Smooth muscle cell (in vitro differentiated cells): ENCODE measurements around the gene MEP1A. TPM values are rescaled to one million over a fixed set of nuclear protein-coding genes. Genes with fewer than 3 reads are reported as not detected.

ENCODE experiments used
- DNase-seq: peaks from one replicate; lab custom pipeline; 2025; ENCODE audit not compliant: unreplicated experiment; lab: John Stamatoyannopoulos, UW
- H2AFZ ChIP-seq: fragments of 200-600 bp; sonication (generic); 2 replicates; pipeline ENCODE4 v1.6.0; 2016; ENCODE audit warnings: antibody characterized with exemption, low read depth, mild to moderate bottlenecking
- H3F3A ChIP-seq: fragments of 200-600 bp; sonication (generic); 2 replicates; pipeline ENCODE4 v1.6.0; 2017; ENCODE audit warnings: antibody characterized with exemption, low read depth
- H3K27ac ChIP-seq: fragments of 200-600 bp; sonication (generic); 2 replicates; pipeline ENCODE4 v1.5.1; 2016; ENCODE audit warnings: low read depth, mild to moderate bottlenecking
- H3K27me3 ChIP-seq: fragments of 200-600 bp; sonication (generic); 2 replicates; pipeline ENCODE4 v1.6.1; 2016; ENCODE audit warnings: low read depth, mild to moderate bottlenecking
- H3K36me3 ChIP-seq: fragments of 200-600 bp; sonication (generic); 2 replicates; pipeline ENCODE4 v1.5.1; 2016; ENCODE audit warnings: low read depth
- H3K4me1 ChIP-seq: fragments of 200-600 bp; sonication (generic); 2 replicates; pipeline ENCODE4 v1.5.1; 2016; ENCODE audit warnings: low read depth
- H3K4me2 ChIP-seq: fragments of 200-600 bp; sonication (generic); 2 replicates; pipeline ENCODE4 v1.6.0; 2016; ENCODE audit warnings: mild to moderate bottlenecking
- H3K4me3 ChIP-seq: fragments of 200-600 bp; sonication (generic); 2 replicates; pipeline ENCODE4 v1.5.1; 2016; ENCODE audit warnings: mild to moderate bottlenecking
- H3K79me2 ChIP-seq: fragments of 200-600 bp; sonication (generic); 2 replicates; pipeline ENCODE4 v1.6.0; 2016; ENCODE audit warnings: low read depth, mild to moderate bottlenecking
- H3K9ac ChIP-seq: fragments of 200-600 bp; sonication (generic); 2 replicates; pipeline ENCODE4 v1.6.0; 2016; ENCODE audit warnings: low read depth
- H3K9me3 ChIP-seq: fragments of 200-600 bp; sonication (generic); replicated peaks from 2 replicates; pipeline ENCODE4 v1.5.1; 2016; ENCODE audit warnings: low read depth
- H4K20me1 ChIP-seq: fragments of 200-600 bp; sonication (generic); 2 replicates; pipeline ENCODE4 v1.6.0; 2016; ENCODE audit warnings: low read depth
- CTCF ChIP-seq: fragments of 200-600 bp; sonication (generic); IDR thresholded peaks from 2 replicates; pipeline ENCODE4 v1.5.1; 2017; ENCODE audit warnings: borderline replicate concordance, mild to moderate bottlenecking, antibody characterized with exemption; ENCODE audit not compliant: insufficient read depth, poor library complexity, severe bottlenecking
- WGBS: methylation state at CpG from one replicate; pipeline ENCODE4 v1.1.7; 2016; ENCODE audit warnings: low lambda C conversion rate; 5-methylcytosine and 5-hydroxymethylcytosine counted together
- polyA plus RNA-seq: library from polyadenylated mRNA; unstranded; fragments of >200 nt; fragmentation: Nextera tagmentation; extraction: Ambion mirVana; gene quantifications from 2 replicates; pipeline ENCODE4 v1.2.1, GENCODE V29; 2016
- total RNA-seq: library from RNA; depleted of rRNA; stranded (reverse); fragments of >200 nt; gene quantifications from 2 replicates; pipeline ENCODE4 v1.2.3, GENCODE V29; 2014

Gene MEP1A
- total and polyA plus RNA-seq, 2 experiments from 2014 or later = not detected

DNA sequence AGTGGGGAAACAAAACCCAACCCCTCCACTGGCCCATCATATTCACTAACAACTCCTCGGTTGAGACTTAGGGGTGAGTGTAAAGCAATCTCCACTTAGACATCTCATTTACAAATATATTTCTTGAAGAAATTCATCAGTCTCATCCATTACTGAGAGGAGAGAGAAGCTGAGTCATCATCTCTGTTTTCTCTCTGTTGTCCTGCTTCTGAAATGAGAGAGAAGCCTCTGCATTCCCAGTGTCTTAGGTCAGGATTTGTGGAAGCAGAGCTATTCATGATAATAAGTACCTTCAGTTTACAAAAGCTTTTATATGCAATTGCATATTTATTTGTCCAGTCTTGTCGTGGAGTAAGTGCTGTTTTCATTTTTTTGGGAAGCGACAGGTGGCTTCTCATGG, 879 bp downstream of the MEP1A start:
- Histone ChIP-seq H3K27ac (no peak overlapping the region), H3F3A (no peaks in the 10 kb centered on the region), H3K27me3 (no peaks in the 10 kb centered on the region), H3K4me2 (no peak overlapping the region), H3K4me3 (peak overlapping the region; percentile 39), H3K9ac (no peak overlapping the region), H2AFZ (no peak overlapping the region), H3K36me3 (no peaks in the 10 kb centered on the region), H3K4me1 (no peaks in the 10 kb centered on the region), H4K20me1 (no peaks in the 10 kb centered on the region), H3K9me3 (no peaks in the 10 kb centered on the region), H3K79me2 (no peaks in the 10 kb centered on the region)
- no peak for TF ChIP-seq CTCF
- WGBS = 64% methylated on average over 3 of the region's 3 CpGs
- DNase-seq = no peak

DNA sequence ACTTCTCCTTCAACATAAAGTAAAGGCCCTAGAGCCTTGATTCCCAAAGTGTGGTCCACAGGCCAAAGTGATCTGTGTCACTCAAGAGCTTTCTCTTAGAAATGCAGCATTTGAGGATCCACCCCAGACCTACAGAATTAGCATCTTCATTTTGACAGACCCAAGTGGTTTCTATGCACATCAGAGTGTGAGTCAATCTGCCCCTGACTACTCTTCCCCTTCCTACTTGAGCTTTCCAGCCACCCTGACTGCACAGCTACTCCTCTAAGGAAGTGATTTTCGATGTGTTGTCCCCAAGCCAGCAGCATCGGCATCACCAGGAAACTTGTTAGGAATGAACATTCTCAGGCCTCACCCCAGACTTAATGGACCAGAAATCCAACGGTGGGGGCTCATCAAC, 2.6 kb downstream of the MEP1A start:
- WGBS = 95% methylated on average over 3 of the region's 3 CpGs
- H3K4me2 ChIP-seq = no peak overlapping the region
- no peak for DNase-seq

DNA sequence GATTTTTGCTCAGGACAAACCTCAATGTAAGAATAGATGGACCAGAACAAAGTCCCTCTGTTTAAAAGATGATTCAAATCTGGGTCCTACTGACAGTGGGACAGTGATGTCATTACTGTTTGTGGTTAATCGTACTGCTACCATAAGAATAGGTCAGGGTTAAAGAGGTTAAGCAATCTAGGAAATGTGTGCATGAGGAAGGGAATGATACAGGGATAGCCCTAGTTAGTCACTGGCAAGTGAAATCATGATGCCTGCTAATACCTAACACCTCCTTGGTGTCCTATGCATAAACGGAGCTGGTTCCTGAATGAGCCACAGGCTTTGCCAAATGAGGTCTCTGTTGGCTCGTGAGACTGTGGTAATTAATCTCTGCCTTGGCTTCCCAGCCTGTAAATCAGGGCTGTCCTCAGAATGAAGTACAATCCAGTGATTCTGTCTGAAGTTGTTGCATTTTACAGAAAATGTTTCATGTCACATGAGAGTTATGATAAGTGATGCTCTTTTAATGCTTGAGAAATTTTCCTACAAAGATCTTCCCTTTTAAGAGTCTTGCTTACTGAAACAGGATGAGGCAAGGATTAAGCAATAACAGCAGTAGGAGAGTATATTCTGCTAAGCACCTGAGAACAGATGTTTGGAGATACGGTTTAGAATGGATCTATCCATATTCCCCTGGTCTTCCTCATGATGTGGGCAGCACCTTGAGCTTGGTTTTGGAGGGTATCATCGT, 3.8 kb downstream of the MEP1A start:
- Histone ChIP-seq H3K4me3 (no peak overlapping the region), H3K27ac (no peak overlapping the region), H3K4me2 (no peak overlapping the region), H2AFZ (no peak overlapping the region), H3K36me3 (no peaks in the 10 kb centered on the region), H3K79me2 (no peaks in the 10 kb centered on the region), H3F3A (no peaks in the 10 kb centered on the region), H3K4me1 (no peaks in the 10 kb centered on the region), H3K9ac (no peak overlapping the region), H3K27me3 (no peaks in the 10 kb centered on the region), H3K9me3 (no peaks in the 10 kb centered on the region), H4K20me1 (no peaks in the 10 kb centered on the region)
- DNase-seq = no peak
- TF ChIP-seq CTCF = no peak
- 76% methylated on average over 5 of the region's 5 CpGs for WGBS

More for the DNA sequence above, 2.6 kb downstream of the MEP1A start:
- no peak overlapping the region for H3K4me3 ChIP-seq
- H3K9me3 ChIP-seq = no peaks in the 10 kb centered on the region
- no peak for TF ChIP-seq CTCF
- H3F3A ChIP-seq = no peaks in the 10 kb centered on the region
- H3K36me3 ChIP-seq = no peaks in the 10 kb centered on the region
- no peaks in the 10 kb centered on the region for H4K20me1 ChIP-seq
- no peaks in the 10 kb centered on the region for H3K4me1 ChIP-seq
- no peak overlapping the region for H3K9ac ChIP-seq
- no peak overlapping the region for H2AFZ ChIP-seq
- no peak overlapping the region for H3K27ac ChIP-seq
- H3K27me3 ChIP-seq = no peaks in the 10 kb centered on the region
- no peaks in the 10 kb centered on the region for H3K79me2 ChIP-seq

DNA sequence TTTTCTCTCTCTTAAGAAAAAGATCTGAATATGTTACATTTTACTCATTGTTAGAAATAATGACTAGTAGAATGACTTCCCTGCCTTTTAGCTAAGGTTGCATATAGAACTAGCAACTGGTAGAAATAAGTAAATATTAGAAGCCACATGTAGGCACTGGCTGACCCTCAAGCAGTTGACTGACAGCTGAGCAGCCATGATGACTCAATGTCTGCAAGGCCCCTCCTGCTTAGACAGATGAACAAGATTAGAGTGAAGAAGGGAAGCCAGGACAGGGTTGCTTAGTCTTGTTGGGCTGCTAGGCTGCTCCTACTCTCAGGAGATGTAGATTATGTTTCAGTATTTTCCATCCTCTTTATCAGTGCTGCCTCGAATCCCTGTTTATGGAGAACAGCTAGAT, 6.5 kb downstream of the MEP1A start:
- no peak overlapping the region for H3K9ac ChIP-seq
- no peaks in the 10 kb centered on the region for H3K9me3 ChIP-seq
- no peak overlapping the region for H3K4me3 ChIP-seq
- no peaks in the 10 kb centered on the region for H3K36me3 ChIP-seq
- no peak for DNase-seq
- no peaks in the 10 kb centered on the region for H4K20me1 ChIP-seq
- H3K27me3 ChIP-seq = no peaks in the 10 kb centered on the region
- H3K4me2 ChIP-seq = no peak overlapping the region
- no peaks in the 10 kb centered on the region for H3F3A ChIP-seq
- no peak overlapping the region for H3K27ac ChIP-seq
- TF ChIP-seq CTCF = no peak
- H2AFZ ChIP-seq = no peak overlapping the region
- H3K4me1 ChIP-seq = no peaks in the 10 kb centered on the region
- 38% methylated on average over 1 of the region's 1 CpG for WGBS
- no peaks in the 10 kb centered on the region for H3K79me2 ChIP-seq
